IPS DF 4.7 (cell line): ENCODE measurements around the gene PDGFB.

ENCODE experiments used
- DNase-seq: peaks from one replicate; pipeline ENCODE4 v3.0.0-alpha.2; 2013; ENCODE audit warnings: low spot score; ENCODE audit errors: extremely low read depth

PDGFB gene

DNA sequence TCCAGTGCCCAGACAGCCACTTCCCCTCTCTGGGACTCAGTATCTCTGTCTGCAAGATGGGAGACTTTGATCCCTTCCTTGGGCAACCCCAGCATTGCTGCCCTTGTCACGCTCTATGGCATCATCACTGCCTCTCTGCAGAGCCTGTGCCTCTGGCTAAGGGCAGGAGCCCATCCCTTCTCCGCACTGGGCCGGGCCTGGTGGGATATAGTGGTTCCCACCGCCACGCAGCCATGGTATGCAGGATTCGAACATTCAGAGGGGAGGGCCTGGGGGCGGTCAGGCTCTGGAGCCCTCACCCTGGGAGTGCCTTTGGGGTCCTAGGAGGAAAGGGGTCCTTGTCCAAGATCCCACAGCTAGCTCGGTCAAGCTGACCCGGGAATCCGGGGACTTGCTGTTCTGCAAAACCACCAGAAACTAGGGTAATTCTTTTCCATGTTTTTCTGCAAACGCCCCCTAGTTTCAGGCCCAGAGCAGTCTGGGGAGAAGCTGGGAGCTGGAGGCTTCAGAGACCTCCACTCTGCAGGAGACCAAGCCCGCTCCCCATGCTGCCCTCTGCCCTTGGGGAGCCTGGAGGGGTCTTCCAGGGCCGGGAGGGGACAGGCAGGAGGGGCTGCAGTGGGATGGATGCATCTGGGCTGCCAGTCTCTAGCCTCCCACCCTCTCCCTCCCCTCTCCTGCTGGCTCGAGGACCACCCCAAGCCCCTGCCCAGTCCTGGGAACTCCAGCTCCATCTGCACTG lies 67.9 kb downstream of the PDGFB start:
- no peak for DNase-seq

DNA sequence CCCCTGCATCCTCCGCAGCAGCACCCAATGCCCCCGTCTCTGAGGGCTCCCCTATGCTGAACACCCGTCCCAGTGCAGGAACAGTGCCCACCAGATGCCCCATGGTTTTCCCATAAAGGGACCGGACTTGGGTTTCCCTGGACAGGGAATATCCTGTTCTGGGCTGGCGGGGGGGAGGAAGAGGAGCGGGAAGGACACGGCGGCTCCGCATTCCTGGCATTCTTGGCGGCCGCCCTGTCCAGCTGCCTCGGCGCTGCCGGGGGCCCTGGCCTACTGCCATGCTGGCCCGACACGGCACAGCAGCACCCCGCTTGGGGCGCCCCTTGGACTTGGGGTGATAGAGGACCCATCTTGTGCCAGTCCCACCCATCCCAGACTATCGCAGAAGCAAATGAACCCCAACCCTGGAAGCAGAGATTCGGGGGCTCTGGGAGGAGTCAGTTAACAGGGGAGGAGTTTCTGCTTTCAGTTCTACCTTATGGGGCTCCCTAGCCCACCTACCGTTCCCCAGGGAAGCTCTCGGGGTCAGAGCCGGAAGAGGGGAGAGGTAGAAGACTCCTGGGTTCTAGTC lies 68.6 kb downstream of the PDGFB start:
- DNase-seq = no peak

GRCh38 chr22:39175353-39176142 lies 69.2 kb downstream of the PDGFB start:
- no peak for DNase-seq

- peak; percentile 98 for DNase-seq
These were observed 70.1 kb downstream of the PDGFB start for GRCh38 chr22:39174498-39175352.

- DNase-seq = no peak
These were observed 70.8 kb downstream of the PDGFB start for GRCh38 chr22:39173787-39174497.
